Renal cortical epithelial cell (primary cell): ENCODE data around the gene ZNF841. TPM values are rescaled to one million over a fixed set of nuclear protein-coding genes. Genes with fewer than 3 reads are reported as not detected.
"Not testable (repeated sequence)": the region's sequence is repeated elsewhere in the genome, so short reads cannot be mapped to it uniquely, and the experiment has no call there.

ENCODE experiments used
- DNase-seq: peaks from one replicate; pipeline ENCODE4 v3.0.0-alpha.2; 2011; ENCODE audit warnings: low read depth
- total RNA-seq: library from RNA; depleted of rRNA; stranded (reverse); fragments of >200 nt; gene quantifications from 2 replicates; pipeline ENCODE4 v1.2.3, GENCODE V29; 2014

The ZNF841 gene
- total RNA-seq, 1 donor from 2014 or later = 22.8 TPM

GRCh38 chr19:52066258-52066863 is 29.2 kb downstream of the ZNF841 start:
- no peak for DNase-seq

- no peak for DNase-seq
These were observed 30.2 kb downstream of the ZNF841 start for GRCh38 chr19:52065399-52065798.

GRCh38 chr19:52056480-52056879 is 39.1 kb downstream of the ZNF841 start:
- not testable (repeated sequence) for DNase-seq

GRCh38 chr19:52051736-52052135 is 43.8 kb downstream of the ZNF841 start:
- not testable (repeated sequence) for DNase-seq

GRCh38 chr19:52048555-52049501 is 46.7 kb downstream of the ZNF841 start, which contains the start of gene ZNF432:
TSS of gene ZNF432 (minus strand) at chr19:52048838. CDS start at chr19:52046868, 1,970 bp downstream.
- peak; percentile 82 for DNase-seq

- DNase-seq = no peak
These were observed 56.4 kb downstream of the ZNF841 start for GRCh38 chr19:52039169-52039568.

GRCh38 chr19:52034051-52034728 is 61.4 kb downstream of the ZNF841 start:
- no peak for DNase-seq

GRCh38 chr19:52028780-52029123 is 66.8 kb downstream of the ZNF841 start:
- no peak for DNase-seq

- DNase-seq = peak; percentile 74
These were observed 67.4 kb downstream of the ZNF841 start, which contains the start of gene ZNF614 for GRCh38 chr19:52028027-52028779. TSS of gene ZNF614 (minus strand) at chr19:52028379. CDS start at chr19:52025745, 2,634 bp downstream.

GRCh38 chr19:52026255-52026990 is 69.1 kb downstream of the ZNF841 start:
- not testable (repeated sequence) for DNase-seq

GRCh38 chr19:52024478-52024877 is 71.1 kb downstream of the ZNF841 start:
- DNase-seq = not testable (repeated sequence)

GRCh38 chr19:52022193-52022592 is 73.4 kb downstream of the ZNF841 start:
- no peak for DNase-seq

- DNase-seq = no peak
These were observed 75.1 kb downstream of the ZNF841 start for GRCh38 chr19:52020506-52020905.

Other genes starting within 250 kb of the ZNF841 start
- gene ZNF577, start 207.8 kb downstream of the ZNF841 start, total RNA-seq = 3.0 and 14.7 TPM in 2 replicates
- gene ZNF649, start 190.7 kb downstream of the ZNF841 start, total RNA-seq = 10.9 and 14.9 TPM in 2 replicates
- 5.2 and 12.0 TPM in 2 replicates for gene ZNF613, start 168.3 kb downstream of the ZNF841 start, total RNA-seq
- 14.4 and 15.6 TPM in 2 replicates for gene ZNF350, start 108.9 kb downstream of the ZNF841 start, total RNA-seq
- gene ZNF615, start 87.6 kb downstream of the ZNF841 start, total RNA-seq = 5.4 and 20.6 TPM in 2 replicates
- 11.6 and 15.8 TPM in 2 replicates for gene ZNF614, start 67.4 kb downstream of the ZNF841 start, total RNA-seq
- gene ZNF432, start 46.9 kb downstream of the ZNF841 start, total RNA-seq = 6.6 and 18.1 TPM in 2 replicates
- 14.8 and 14.9 TPM in 2 replicates for gene ZNF616, start 44.2 kb upstream of the ZNF841 start, total RNA-seq
- gene ZNF836, start 75.9 kb upstream of the ZNF841 start, total RNA-seq = 7.5 and 18.2 TPM in 2 replicates
- gene PPP2R1A, start 94.3 kb upstream of the ZNF841 start, total RNA-seq = 293 and 385 TPM in 2 replicates
- 12.7 and 31.6 TPM in 2 replicates for gene ZNF766, start 173.8 kb upstream of the ZNF841 start, total RNA-seq
- gene ZNF480, start 201.4 kb upstream of the ZNF841 start, total RNA-seq = 5.7 and 12.0 TPM in 2 replicates
- 2.3 and 6.0 TPM in 2 replicates for gene ZNF610, start 240.5 kb upstream of the ZNF841 start, total RNA-seq